ENCODE results near the gene SESTD1.
A peak's percentile ranks its signal among the peaks of the same experiment; 100 is the strongest.

Gene SESTD1

DNA sequence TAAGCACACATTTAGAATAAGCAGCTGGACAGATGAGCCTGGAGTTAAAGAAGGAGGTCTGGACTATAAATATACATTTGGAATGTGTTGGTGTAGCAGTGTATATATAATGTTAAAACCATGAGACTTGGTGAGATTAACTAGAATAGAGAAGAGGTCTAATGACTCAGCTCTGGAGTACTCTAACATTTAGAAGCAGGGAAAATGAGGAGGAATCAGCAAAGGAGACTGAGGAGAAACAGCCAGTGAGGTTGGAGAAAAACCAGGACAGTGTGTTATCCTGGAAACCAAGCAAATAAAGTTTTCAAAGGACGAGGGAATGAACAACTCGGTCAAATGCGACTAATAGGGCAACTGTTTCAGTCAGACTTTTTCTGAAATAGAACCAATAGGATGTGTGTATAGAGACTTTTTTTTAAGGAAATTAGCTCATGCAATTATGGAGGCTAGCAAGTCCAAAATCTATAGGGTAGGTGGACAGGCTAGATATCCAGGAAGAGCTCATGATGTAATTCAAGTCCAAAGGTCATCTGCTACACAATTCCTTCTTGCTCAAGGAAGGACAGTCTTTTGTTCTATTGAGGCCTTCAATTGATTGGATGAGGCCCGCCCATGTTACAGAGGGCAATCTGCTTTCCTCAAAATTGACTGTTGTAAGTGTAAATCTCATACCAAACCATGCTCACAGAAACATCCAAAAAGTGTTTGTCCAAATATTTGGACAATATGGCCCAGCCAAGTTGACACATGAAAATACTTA lies 10.8 kb upstream of the SESTD1 start:
- H3K4me1 Mint-ChIP-seq (ENCODE audit: low read depth) = no peaks in the 10 kb centered on the region
- H3K9me3 Mint-ChIP-seq (ENCODE audit: low read depth) = no peaks in the 10 kb centered on the region
- peaks cover 4% of the 10 kb centered on the region for H3K27me3 Mint-ChIP-seq
- H3K27ac Mint-ChIP-seq = no peak overlapping the region
- H3K36me3 Mint-ChIP-seq = no peaks in the 10 kb centered on the region
- H3K4me3 Mint-ChIP-seq = no peak overlapping the region

GRCh38 chr2:179274749-179275148 lies 10.1 kb upstream of the SESTD1 start:
- Mint-ChIP-seq H3K27me3 (peaks cover 4% of the 10 kb centered on the region), H3K4me1 (ENCODE audit: low read depth) (no peaks in the 10 kb centered on the region), H3K9me3 (ENCODE audit: low read depth) (no peaks in the 10 kb centered on the region), H3K4me3 (no peak overlapping the region), H3K36me3 (no peaks in the 10 kb centered on the region), H3K27ac (no peak overlapping the region)

- H3K27me3 Mint-ChIP-seq = peaks cover 4% of the 10 kb centered on the region
- no peaks in the 10 kb centered on the region for H3K36me3 Mint-ChIP-seq
- H3K4me1 Mint-ChIP-seq (ENCODE audit: low read depth) = no peaks in the 10 kb centered on the region
- H3K9me3 Mint-ChIP-seq (ENCODE audit: low read depth) = no peaks in the 10 kb centered on the region
- no peak overlapping the region for H3K27ac Mint-ChIP-seq
- H3K4me3 Mint-ChIP-seq = no peak overlapping the region
These were observed 8.9 kb upstream of the SESTD1 start for GRCh38 chr2:179273461-179273962.

- no peaks in the 10 kb centered on the region for H3K27me3 Mint-ChIP-seq
- no peaks in the 10 kb centered on the region for H3K4me1 Mint-ChIP-seq (ENCODE audit: low read depth)
- no peak overlapping the region for H3K27ac Mint-ChIP-seq
- H3K4me3 Mint-ChIP-seq = no peak overlapping the region
- H3K9me3 Mint-ChIP-seq (ENCODE audit: low read depth) = no peaks in the 10 kb centered on the region
- no peaks in the 10 kb centered on the region for H3K36me3 Mint-ChIP-seq
These were observed 8.0 kb upstream of the SESTD1 start for GRCh38 chr2:179272406-179273192.

GRCh38 chr2:179270689-179271088 lies 6.1 kb upstream of the SESTD1 start:
- peaks cover 6% of the 10 kb centered on the region for H3K27me3 Mint-ChIP-seq
- no peaks in the 10 kb centered on the region for H3K4me1 Mint-ChIP-seq (ENCODE audit: low read depth)
- no peaks in the 10 kb centered on the region for H3K9me3 Mint-ChIP-seq (ENCODE audit: low read depth)
- H3K36me3 Mint-ChIP-seq = no peaks in the 10 kb centered on the region
- H3K27ac Mint-ChIP-seq = no peak overlapping the region
- H3K4me3 Mint-ChIP-seq = no peak overlapping the region

DNA sequence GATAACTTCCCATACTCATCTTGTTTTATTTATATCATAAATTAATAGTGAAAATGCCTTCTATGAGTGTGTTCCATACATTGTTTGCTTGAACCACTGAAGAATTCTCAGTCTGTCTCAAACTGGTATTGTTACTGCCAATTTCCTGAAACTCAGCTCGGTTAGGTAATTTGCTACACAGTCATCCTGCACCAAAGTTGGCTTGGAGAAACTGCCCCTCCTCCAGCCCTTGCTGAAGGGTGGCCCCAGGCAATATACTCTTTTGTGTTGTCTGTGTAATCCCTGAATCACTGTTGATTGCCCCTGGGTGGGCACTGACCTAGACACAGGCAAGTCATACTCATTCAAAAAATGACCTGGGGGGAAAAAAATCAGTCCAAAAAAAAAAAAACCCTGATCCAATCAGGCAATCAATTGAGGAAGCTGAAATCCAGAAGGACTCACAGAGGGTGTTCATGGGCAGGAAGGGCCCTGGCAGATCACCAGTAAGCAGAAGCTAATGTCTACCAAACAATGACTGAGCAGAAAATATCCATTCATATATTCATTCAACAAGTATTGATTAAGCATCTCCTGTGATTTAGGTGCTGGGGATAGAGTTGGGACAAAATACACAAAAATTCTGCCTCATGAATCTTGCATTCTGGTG lies 3.8 kb upstream of the SESTD1 start:
- Mint-ChIP-seq H3K27ac (no peak overlapping the region), H3K4me1 (ENCODE audit: low read depth) (peaks cover 11% of the 10 kb centered on the region), H3K27me3 (peaks cover 14% of the 10 kb centered on the region), H3K9me3 (ENCODE audit: low read depth) (no peaks in the 10 kb centered on the region), H3K36me3 (no peaks in the 10 kb centered on the region), H3K4me3 (no peak overlapping the region)

DNA sequence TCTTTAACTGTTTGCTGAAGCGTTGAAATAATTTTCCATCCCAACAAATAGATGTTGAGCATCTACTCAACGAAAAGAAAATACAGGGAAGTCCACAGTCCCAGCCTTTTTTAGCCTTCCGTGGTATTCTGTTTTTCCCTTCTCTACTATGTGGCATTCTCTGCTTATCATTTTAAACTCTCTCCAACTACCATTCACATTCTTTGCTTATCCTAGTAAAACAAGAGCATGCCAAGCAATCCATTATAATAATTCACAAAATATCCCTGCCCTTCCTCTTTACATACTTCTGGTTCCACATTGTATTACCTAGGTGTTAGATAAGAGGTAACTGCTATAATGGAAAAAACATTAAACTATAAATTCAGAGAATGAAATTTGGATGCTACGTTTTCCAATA lies 1.6 kb upstream of the SESTD1 start:
- Mint-ChIP-seq H3K4me3 (peak overlapping the region; percentile 14), H3K36me3 (no peaks in the 10 kb centered on the region), H3K4me1 (ENCODE audit: low read depth) (peaks cover 16% of the 10 kb centered on the region), H3K27ac (no peak overlapping the region), H3K9me3 (ENCODE audit: low read depth) (no peaks in the 10 kb centered on the region), H3K27me3 (peaks cover 18% of the 10 kb centered on the region)

- peaks cover 17% of the 10 kb centered on the region for H3K4me1 Mint-ChIP-seq (ENCODE audit: low read depth)
- peak overlapping the region; percentile 7 for H3K27ac Mint-ChIP-seq
- H3K9me3 Mint-ChIP-seq (ENCODE audit: low read depth) = no peaks in the 10 kb centered on the region
- H3K4me3 Mint-ChIP-seq = peak overlapping the region; percentile 82
- H3K36me3 Mint-ChIP-seq = no peaks in the 10 kb centered on the region
- peaks cover 18% of the 10 kb centered on the region for H3K27me3 Mint-ChIP-seq
These were observed 464 bp upstream of the SESTD1 start for GRCh38 chr2:179265082-179265510.

DNA sequence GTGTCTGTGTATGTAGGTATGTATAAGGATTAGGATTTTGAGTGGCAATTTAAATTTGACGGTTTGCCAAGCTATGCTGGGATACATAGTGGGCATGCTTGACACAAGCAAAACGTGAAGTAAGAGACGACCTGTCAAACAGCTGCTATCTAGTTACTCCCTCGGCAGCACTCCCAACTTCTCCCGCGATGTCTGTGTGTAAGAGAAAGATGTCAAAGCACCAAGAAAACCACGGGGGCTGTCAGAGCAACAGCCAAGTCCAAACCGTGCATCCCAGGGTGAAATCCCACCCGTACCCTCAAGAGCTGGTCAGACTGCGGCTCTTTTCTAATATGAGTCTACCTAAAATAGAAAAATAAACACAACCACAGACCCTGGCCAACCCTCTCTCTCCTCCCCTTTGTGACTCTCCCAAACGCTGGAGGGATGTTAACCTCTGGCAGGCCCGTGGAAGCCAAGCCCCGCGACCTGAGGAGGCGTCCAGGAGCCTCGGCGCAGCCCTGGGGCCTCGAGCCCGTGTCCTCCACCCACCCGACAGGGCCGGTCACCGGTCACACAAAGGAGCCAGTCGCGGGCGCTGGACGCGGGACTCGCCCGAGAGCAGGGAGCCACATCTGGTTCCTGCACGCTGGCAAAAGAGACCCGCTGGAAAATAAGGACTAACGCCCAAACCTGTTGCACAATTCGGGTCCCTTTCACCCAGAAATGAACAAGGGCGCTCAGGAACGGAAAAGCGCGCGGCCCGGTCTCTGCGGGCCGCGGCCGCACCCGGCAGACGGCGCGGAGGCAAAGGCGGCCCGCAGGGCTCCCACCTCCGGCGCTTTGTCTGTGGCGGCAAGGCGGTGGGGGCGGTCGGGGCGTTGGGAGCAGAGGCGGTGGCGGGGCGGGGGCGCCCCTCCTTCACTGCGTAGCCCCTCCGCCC lies 925 bp downstream of the SESTD1 start:
- Mint-ChIP-seq H3K9me3 (ENCODE audit: low read depth) (no peaks in the 10 kb centered on the region), H3K36me3 (no peaks in the 10 kb centered on the region), H3K27me3 (peaks cover 18% of the 10 kb centered on the region), H3K27ac (peak overlapping the region; percentile 29), H3K4me3 (peak overlapping the region; percentile 83), H3K4me1 (ENCODE audit: low read depth) (peaks cover 17% of the 10 kb centered on the region)

DNA sequence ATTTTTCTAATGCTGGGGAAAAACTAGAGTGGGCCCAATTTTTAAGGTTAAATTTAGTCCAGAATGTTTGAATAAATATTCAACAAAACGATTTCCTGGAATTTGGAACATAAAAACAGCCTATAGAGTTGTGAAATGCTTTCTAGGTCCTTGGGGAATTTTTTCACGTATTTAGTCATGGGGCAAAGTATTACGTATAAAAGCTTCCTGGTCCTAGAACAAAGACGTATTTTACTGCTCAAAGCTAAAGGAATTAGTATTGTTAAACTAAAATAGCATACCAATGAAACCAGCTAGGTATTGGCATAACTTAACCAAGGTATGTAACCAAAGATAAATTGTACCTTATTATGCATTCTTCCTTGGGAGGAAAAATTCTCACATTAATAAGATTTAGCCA lies 1.6 kb downstream of the SESTD1 start:
- Mint-ChIP-seq H3K9me3 (ENCODE audit: low read depth) (no peaks in the 10 kb centered on the region), H3K4me3 (peak overlapping the region; percentile 83), H3K36me3 (no peaks in the 10 kb centered on the region), H3K4me1 (ENCODE audit: low read depth) (peaks cover 17% of the 10 kb centered on the region), H3K27ac (no peak overlapping the region), H3K27me3 (peaks cover 18% of the 10 kb centered on the region)

DNA sequence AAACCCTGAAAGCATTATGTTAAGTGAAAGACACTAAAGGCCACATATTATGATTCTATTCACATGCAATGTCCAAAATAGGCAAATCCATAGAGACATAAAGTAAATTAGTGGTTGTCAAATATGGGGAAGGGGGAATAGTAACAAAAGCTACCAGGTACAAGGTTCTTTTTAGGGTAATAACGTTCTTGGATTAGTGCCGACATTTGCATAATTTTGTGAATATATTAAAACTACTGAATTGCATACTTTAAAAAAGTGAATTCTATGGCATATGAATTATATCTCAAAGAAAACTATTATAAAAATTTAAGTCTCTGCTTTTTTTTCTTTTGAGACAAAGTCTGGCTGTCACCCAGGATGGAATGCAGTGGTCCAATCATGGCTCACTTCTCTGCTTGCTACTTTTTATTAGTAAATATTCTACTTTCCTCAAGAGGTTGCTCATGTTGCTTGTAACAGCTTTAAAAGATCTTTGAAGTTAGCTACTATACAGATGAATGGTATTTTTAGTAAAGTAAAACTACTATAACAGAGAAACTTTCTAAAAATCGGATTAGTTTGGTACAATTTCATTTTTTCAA lies 2.5 kb downstream of the SESTD1 start:
- H3K9me3 Mint-ChIP-seq (ENCODE audit: low read depth) = no peaks in the 10 kb centered on the region
- H3K4me1 Mint-ChIP-seq (ENCODE audit: low read depth) = peaks cover 17% of the 10 kb centered on the region
- H3K27ac Mint-ChIP-seq = no peak overlapping the region
- H3K27me3 Mint-ChIP-seq = peaks cover 18% of the 10 kb centered on the region
- no peaks in the 10 kb centered on the region for H3K36me3 Mint-ChIP-seq
- H3K4me3 Mint-ChIP-seq = no peak overlapping the region

DNA sequence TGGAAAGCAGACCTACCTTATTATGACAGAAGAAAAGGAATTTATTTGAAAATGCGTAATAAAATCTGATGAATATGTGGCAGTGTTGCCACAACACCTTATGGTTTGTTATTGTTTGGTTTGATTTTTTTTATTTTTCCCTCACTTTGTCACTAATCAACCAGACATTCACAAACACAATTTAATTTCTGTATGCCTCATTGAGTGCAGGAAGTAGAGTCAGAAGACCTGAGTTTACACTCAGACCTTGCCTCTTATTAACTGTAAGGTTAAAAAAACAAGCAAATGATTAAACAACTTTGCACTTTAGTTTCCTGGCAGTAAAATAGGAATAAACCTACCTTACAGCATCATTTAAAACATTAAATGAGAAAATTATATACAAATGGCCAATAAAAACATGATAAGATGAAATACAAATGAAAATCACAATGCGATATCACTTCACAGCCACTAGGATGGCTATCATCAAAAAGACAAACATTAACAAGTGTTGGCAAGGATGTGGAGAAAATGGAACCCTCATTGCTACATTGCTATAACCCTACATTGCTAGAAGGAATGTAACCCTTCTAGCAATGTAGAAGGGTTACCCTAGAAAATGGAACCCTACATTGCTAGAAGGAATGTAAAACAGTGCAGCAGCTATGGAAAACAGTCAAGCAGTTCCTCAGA lies 3.3 kb downstream of the SESTD1 start:
- Mint-ChIP-seq H3K27me3 (peaks cover 16% of the 10 kb centered on the region), H3K9me3 (ENCODE audit: low read depth) (peaks cover under 1% of the 10 kb centered on the region), H3K36me3 (no peaks in the 10 kb centered on the region), H3K4me1 (ENCODE audit: low read depth) (peaks cover 17% of the 10 kb centered on the region), H3K27ac (no peak overlapping the region), H3K4me3 (no peak overlapping the region)

GRCh38 chr2:179260224-179260623 lies 4.4 kb downstream of the SESTD1 start:
- Mint-ChIP-seq H3K36me3 (peaks cover 3% of the 10 kb centered on the region), H3K4me3 (no peak overlapping the region), H3K27me3 (peaks cover 10% of the 10 kb centered on the region), H3K4me1 (ENCODE audit: low read depth) (peaks cover 13% of the 10 kb centered on the region), H3K27ac (no peak overlapping the region), H3K9me3 (ENCODE audit: low read depth) (peaks cover 3% of the 10 kb centered on the region)
